ENCODE results near the gene SLC37A3.
"Not testable (repeated sequence)": the region's sequence is repeated elsewhere in the genome, so short reads cannot be mapped to it uniquely, and the experiment has no call there.

SLC37A3 gene

GRCh38 chr7:140397784-140398750, at the start of gene SLC37A3:
Gene SLC37A3 (minus strand): TSS chr7:140398530. CDS start chr7:140382526, 16,004 bp downstream.
- DNase-seq (ENCODE audit: low read depth), result peak; percentile 75

- no peak for DNase-seq (ENCODE audit: low read depth)
Measured at GRCh38 chr7:140447841-140448240, 49.5 kb upstream of the SLC37A3 start.

GRCh38 chr7:140446467-140446866, 48.1 kb upstream of the SLC37A3 start:
- no peak for DNase-seq (ENCODE audit: low read depth)

GRCh38 chr7:140441519-140441918, 43.2 kb upstream of the SLC37A3 start:
- DNase-seq (ENCODE audit: low read depth), result no peak

GRCh38 chr7:140440593-140440992, 42.3 kb upstream of the SLC37A3 start:
- no peak for DNase-seq (ENCODE audit: low read depth)

- DNase-seq (ENCODE audit: low read depth), result no peak
Measured at GRCh38 chr7:140439359-140439758, 41.0 kb upstream of the SLC37A3 start.

GRCh38 chr7:140435252-140435895, 37.0 kb upstream of the SLC37A3 start:
- DNase-seq (ENCODE audit: low read depth), result no peak

- no peak for DNase-seq (ENCODE audit: low read depth)
Measured at GRCh38 chr7:140433396-140433795, 35.1 kb upstream of the SLC37A3 start.

GRCh38 chr7:140426130-140426529, 27.8 kb upstream of the SLC37A3 start:
- no peak for DNase-seq (ENCODE audit: low read depth)

GRCh38 chr7:140425718-140426117, 27.4 kb upstream of the SLC37A3 start:
- no peak for DNase-seq (ENCODE audit: low read depth)

- DNase-seq (ENCODE audit: low read depth), result no peak
Measured at GRCh38 chr7:140423501-140423900, 25.2 kb upstream of the SLC37A3 start.

GRCh38 chr7:140421521-140421920, 23.2 kb upstream of the SLC37A3 start:
- no peak for DNase-seq (ENCODE audit: low read depth)

GRCh38 chr7:140418653-140419052, 20.3 kb upstream of the SLC37A3 start:
- DNase-seq (ENCODE audit: low read depth), result no peak

GRCh38 chr7:140418156-140418472, 19.8 kb upstream of the SLC37A3 start:
- not testable (repeated sequence) for DNase-seq (ENCODE audit: low read depth)

- no peak for DNase-seq (ENCODE audit: low read depth)
Measured at GRCh38 chr7:140417456-140418155, 19.3 kb upstream of the SLC37A3 start.

GRCh38 chr7:140416560-140416959, 18.2 kb upstream of the SLC37A3 start:
- DNase-seq (ENCODE audit: low read depth), result no peak

- not testable (repeated sequence) for DNase-seq (ENCODE audit: low read depth)
Measured at GRCh38 chr7:140415816-140416215, 17.5 kb upstream of the SLC37A3 start.

- DNase-seq (ENCODE audit: low read depth), result no peak
Measured at GRCh38 chr7:140415361-140415760, 17.0 kb upstream of the SLC37A3 start.

GRCh38 chr7:140404565-140405065, 6.3 kb upstream of the SLC37A3 start:
- DNase-seq (ENCODE audit: low read depth), result no peak

GRCh38 chr7:140403878-140404564, 5.7 kb upstream of the SLC37A3 start, which contains the start of gene RAB19:
Gene RAB19 (plus strand): TSS chr7:140404058. CDS start chr7:140407647, 3,589 bp downstream.
- DNase-seq (ENCODE audit: low read depth), result peak; percentile 21

- DNase-seq (ENCODE audit: low read depth), result no peak
Measured at GRCh38 chr7:140402178-140402835, 4.0 kb upstream of the SLC37A3 start.
